Stimulated activated CD4-positive, alpha-beta T cell treated with anti-CD3 and anti-CD28 coated beads, Interleukin-4, amount 100 ng/mL, for 1 hour (primary cell): ENCODE measurements around the gene HNF4A.

Experiments used
- DNase-seq: peaks from one replicate; pipeline ENCODE4 v3.0.0-alpha.2; 2020

Gene HNF4A

DNA sequence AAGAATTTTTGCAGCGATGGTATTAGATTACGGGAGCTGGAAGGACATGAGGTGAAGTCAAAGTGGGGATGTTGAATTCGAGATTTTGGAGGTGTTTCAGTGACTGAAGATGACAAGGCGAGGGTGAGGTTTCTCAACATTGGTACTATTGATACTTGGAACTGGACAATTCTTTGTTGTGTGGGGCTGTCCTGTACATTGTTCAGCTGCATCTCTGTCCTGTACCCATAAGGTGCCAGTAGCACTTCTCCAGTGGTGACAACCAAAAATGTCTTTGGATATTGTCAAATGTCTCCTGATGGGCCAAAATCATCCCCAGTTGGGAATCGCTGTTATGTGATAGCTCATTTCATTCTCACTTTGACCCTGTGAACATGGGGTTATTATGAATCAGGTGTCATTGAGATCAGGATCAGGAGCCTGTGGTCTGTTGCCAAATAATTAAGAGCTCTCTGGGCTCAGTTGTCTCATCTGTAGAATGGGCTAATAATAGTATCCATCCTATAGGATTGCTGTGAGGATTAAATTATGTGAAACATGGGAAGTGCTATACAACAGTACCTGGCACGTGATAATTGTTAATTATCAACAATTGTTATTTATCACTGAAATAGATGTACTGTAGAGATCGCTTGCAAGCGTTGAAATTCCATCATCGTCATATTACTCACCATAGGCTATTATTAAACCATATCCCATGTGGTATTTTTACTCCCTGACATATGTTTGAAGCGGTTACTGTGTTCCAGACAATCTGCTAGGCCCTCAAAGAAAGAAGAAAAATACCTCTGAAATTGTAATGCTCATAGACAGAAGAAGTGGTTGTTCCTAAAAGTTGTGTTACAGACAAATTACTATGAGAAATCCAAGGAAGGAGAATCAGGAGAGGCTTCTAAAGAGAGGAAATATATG lies 71.6 kb downstream of the HNF4A start:
- DNase-seq = no peak

DNA sequence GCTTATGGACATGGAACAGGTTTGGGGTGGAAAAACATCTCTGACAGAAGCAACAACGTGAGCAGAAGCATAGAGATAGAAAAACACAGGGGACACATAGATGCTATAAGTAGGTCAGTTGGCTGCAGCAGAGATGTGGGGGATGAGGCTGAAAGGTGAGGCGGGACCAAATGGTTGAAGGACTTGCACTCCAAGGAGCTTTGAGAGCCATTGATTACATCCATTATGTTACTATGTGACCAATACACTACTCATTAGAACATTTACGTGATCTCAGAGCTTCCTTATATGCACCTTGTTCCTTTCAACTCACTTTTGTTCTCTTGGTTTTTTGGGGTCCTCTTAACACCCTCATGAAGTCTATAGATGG lies 72.3 kb downstream of the HNF4A start:
- DNase-seq = no peak

DNA sequence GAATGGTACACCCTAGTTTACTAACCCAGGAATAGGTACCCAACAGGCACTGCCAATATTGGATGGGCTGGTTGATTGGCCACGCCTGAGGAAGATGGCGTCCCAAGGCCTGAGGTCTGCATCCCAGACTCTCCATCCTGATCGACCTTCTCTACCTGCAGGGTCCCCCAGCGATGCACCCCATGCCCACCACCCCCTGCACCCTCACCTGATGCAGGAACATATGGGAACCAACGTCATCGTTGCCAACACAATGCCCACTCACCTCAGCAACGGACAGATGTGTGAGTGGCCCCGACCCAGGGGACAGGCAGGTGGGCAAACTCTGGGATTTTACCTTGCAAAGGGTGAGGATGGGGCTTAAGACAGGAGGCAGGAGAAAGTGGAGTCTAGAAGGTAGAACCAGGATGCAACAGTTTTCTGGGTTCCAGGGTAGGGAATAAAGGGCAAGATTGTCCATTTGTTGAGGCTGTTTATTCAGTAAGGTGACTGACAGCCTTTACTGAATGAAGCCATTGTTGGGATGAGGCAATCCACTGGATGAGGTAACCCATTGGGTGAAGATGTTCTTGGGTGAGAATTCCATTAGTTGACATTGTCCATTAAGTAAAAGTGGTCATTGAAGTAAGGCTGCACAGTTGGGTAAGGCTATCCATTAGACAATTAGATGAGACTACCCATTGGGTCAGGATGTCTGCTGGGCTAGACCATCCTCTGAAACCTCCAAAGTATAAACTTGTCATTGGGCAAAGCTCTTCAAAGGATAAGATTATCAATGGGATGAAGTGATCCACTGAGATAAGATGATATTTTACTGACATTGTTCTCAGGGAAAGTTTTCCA lies 72.9 kb downstream of the HNF4A start:
- no peak for DNase-seq

DNA sequence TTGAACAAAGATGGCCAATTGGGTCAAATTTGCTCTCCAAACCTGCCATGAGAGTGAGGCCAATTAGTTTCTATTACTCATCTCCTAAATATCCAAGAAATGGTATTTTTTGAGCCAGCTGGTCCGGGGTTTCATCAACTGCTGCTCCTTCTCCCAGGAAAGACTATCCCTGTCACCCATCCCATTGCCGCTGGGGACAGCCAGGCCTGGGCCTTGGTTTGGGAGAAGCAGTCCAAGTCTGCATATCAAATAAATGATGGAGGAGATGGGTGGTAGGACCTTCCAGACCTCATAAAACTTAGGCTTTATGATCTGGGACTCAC lies 73.5 kb downstream of the HNF4A start:
- no peak for DNase-seq

DNA sequence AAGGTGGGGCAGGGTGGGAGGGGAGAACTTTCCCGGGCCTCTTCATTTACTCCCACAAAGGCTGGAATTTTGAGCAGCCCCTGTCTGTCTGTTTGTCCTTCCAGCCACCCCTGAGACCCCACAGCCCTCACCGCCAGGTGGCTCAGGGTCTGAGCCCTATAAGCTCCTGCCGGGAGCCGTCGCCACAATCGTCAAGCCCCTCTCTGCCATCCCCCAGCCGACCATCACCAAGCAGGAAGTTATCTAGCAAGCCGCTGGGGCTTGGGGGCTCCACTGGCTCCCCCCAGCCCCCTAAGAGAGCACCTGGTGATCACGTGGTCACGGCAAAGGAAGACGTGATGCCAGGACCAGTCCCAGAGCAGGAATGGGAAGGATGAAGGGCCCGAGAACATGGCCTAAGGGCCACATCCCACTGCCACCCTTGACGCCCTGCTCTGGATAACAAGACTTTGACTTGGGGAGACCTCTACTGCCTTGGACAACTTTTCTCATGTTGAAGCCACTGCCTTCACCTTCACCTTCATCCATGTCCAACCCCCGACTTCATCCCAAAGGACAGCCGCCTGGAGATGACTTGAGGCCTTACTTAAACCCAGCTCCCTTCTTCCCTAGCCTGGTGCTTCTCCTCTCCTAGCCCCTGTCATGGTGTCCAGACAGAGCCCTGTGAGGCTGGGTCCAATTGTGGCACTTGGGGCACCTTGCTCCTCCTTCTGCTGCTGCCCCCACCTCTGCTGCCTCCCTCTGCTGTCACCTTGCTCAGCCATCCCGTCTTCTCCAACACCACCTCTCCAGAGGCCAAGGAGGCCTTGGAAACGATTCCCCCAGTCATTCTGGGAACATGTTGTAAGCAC lies 74.1 kb downstream of the HNF4A start:
- no peak for DNase-seq

DNA sequence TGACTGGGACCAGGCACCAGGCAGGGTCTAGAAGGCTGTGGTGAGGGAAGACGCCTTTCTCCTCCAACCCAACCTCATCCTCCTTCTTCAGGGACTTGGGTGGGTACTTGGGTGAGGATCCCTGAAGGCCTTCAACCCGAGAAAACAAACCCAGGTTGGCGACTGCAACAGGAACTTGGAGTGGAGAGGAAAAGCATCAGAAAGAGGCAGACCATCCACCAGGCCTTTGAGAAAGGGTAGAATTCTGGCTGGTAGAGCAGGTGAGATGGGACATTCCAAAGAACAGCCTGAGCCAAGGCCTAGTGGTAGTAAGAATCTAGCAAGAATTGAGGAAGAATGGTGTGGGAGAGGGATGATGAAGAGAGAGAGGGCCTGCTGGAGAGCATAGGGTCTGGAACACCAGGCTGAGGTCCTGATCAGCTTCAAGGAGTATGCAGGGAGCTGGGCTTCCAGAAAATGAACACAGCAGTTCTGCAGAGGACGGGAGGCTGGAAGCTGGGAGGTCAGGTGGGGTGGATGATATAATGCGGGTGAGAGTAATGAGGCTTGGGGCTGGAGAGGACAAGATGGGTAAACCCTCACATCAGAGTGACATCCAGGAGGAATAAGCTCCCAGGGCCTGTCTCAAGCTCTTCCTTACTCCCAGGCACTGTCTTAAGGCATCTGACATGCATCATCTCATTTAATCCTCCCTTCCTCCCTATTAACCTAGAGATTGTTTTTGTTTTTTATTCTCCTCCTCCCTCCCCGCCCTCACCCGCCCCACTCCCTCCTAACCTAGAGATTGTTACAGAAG lies 75.0 kb downstream of the HNF4A start:
- no peak for DNase-seq

DNA sequence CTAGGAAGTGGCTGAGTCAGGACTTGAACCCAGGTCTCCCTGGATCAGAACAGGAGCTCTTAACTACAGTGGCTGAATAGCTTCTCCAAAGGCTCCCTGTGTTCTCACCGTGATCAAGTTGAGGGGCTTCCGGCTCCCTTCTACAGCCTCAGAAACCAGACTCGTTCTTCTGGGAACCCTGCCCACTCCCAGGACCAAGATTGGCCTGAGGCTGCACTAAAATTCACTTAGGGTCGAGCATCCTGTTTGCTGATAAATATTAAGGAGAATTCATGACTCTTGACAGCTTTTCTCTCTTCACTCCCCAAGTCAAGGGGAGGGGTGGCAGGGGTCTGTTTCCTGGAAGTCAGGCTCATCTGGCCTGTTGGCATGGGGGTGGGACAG lies 75.6 kb downstream of the HNF4A start:
- no peak for DNase-seq

DNA sequence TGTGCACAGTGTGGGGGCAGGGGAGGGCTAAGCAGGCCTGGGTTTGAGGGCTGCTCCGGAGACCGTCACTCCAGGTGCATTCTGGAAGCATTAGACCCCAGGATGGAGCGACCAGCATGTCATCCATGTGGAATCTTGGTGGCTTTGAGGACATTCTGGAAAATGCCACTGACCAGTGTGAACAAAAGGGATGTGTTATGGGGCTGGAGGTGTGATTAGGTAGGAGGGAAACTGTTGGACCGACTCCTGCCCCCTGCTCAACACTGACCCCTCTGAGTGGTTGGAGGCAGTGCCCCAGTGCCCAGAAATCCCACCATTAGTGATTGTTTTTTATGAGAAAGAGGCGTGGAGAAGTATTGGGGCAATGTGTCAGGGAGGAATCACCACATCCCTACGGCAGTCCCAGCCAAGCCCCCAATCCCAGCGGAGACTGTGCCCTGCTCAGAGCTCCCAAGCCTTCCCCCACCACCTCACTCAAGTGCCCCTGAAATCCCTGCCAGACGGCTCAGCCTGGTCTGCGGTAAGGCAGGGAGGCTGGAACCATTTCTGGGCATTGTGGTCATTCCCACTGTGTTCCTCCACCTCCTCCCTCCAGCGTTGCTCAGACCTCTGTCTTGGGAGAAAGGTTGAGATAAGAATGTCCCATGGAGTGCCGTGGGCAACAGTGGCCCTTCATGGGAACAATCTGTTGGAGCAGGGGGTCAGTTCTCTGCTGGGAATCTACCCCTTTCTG lies 76.2 kb downstream of the HNF4A start:
- no peak for DNase-seq

DNA sequence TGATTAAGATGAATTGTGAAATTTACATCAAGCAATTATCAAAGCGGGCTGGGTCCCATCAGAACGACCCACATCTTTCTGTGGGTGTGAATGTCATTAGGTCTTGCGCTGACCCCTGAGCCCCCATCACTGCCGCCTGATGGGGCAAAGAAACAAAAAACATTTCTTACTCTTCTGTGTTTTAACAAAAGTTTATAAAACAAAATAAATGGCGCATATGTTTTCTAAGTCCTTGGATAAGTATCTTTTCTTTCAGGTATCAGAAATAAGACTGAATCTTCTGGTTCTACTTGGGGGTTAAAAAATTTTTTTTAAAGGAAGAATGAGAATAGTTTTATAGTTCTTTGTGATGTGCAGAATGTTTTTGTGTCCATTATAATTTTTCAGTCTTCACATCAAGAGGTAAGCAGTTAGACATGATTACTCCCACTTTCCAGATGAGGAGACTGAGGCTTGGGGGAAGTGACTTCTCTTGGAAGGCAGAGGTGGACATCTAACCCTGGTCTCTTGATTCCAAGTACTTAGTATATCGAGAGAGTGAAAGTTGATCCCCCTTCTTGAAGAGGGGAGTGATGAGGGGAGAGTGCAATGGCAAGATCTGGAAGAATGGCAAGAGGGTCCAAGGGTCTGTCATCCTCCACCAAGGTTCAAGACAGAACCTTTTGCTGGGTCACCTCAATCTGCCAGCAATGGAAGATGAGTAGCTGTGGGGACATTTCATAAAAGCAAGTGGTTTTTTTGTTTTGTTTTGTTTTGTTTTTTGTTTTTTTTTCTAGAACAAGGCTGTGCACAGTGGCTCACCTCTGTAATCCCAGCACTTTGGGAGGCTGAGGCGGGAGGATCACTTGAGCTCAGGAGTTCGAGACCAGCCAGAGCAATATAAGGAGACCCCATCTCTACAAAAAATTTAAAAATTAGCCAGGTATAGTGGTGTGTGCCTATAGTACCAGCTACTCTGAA lies 77.4 kb downstream of the HNF4A start:
- DNase-seq = no peak

DNA sequence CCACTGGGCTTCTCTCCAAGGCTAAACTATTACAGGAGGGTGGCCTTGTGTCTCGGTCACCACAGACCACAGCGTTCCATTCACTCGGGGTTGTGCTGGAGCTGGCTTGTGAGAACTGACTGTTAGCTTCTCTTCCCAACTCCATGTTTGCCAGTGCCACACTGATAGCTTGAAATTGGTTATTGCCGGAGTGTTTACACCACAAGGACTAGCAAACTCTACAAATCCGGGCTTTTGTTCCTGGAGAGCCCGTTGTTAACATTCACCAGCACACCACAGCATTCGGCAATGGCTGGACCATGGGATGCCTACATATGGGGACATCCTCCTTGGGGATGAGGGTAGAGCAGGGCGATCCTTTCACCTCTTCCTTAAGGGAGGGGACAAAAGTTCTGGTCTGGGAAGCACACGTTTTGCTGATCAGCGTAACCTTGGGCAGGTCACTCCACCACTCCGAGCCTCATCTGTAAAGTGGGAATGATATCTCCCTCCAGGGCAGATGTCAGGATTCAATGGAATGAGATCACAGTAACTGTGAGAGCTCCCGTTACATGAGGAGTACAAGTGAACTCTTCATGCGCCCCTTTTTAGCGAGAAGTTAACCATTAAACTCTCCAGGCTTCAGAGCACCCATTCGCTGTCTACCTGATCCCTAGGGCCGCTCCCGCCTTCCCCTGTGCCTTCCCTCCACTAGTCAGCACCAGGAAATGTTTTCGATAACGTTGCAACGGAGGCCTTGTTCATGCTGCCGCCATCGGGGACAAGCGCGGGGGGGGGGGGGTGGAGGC lies 78.4 kb downstream of the HNF4A start:
- DNase-seq = no peak

DNA sequence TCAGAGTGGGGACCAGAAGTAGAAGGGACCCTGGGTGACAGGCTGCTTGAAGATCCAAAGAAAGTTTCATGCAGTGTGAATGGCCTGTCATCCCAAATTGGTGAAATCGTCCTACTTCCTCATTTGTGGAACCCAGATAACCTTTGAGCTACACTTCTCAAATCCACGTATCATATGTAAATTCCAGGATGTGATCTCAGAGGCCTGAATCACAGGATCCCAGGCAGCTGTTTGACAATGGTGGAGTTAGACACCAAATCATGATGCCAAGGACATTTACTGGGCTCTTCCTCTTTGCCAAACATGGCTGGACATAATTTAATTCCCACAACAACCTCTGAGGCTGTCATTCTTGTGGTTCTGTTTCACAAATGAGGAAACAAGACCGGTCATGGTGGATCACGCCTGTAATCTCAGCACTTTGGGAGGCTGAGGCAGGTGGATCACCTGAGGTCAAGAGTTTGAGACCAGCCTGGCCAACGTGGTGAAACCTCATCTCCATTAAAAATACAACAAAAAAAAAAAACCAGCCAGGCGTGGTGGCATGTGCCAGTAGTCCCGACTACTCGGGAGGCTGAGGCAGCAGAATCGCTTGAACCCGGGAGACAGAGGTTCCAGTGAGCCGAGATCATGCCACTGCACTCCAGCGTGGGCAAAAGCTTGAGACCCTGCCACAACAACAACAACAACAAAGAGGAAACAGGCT lies 80.3 kb downstream of the HNF4A start:
- DNase-seq = no peak

DNA sequence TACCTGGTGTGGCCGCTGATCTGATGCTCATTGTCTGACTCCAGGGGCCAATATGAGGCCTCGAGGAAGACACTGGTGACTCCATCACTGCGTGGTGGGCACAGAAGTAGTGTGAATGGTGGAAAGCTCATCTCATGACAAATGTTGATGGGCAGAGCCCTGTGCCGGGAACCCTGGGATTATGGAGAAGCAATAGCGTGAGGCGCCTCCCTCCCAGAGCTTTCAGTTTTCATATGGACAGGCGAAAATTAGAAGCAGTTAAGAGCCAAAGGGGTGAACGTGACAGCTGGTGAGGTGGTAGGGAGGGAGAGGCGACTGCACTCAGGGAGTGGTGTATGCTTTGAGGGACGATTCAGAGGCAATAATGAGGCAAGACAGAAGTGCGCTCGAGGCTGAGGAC lies 80.9 kb downstream of the HNF4A start:
- DNase-seq = no peak

DNA sequence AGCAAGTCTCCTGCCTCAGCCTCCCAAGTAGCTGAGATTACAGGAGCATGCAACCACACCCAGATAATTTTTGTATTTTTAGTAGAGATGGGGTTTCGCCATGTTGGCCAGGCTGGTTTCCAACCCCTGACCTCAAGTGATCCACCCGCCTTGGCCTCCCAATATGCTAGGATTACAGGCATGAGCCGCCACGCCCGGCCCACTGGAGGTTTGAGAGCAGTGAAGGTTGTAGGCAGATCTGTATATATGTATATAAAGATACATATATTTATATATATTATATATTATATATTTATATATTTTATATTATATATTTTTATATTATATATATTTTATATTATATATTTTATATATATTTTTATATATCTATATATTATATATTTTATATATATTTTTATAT lies 82.0 kb downstream of the HNF4A start:
- DNase-seq = no peak

DNA sequence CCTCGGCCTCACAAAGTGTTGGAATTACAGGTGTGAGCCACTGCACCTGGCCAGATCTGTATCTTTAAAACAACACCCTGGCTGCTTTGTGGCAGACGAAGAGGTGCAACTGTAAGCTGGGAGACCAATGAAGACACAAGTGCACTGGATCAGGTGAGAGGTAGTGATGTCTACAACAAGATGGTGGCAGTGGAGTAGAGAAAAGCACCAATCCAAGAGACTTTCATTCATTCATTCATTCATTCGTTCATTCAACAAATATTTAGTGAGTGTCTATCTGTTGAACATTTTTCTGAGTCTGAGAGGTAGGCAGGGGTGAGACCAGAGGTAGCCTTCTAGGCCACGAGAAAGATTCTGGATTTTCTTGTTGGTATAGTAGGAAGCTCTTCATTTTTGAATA lies 83.3 kb downstream of the HNF4A start:
- DNase-seq = no peak

DNA sequence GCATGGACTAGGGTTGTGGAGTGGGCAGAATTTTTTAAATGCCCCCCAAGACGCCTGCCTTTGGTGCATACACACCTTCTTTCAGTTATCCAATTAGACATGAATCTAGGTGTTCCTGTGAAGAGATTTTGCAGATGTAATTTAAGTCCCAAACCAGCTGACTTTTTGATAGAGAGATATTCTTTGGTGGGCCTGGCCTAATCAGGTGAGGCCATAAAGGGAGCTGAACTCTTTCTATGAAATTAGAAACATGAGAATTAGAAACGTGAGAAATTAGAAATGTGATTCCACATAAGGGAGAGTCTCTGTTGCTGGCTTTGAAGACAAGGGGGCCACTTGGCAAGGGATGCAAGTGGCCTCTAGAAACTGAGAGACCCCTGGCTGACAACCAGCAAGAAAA lies 83.8 kb downstream of the HNF4A start:
- no peak for DNase-seq

DNA sequence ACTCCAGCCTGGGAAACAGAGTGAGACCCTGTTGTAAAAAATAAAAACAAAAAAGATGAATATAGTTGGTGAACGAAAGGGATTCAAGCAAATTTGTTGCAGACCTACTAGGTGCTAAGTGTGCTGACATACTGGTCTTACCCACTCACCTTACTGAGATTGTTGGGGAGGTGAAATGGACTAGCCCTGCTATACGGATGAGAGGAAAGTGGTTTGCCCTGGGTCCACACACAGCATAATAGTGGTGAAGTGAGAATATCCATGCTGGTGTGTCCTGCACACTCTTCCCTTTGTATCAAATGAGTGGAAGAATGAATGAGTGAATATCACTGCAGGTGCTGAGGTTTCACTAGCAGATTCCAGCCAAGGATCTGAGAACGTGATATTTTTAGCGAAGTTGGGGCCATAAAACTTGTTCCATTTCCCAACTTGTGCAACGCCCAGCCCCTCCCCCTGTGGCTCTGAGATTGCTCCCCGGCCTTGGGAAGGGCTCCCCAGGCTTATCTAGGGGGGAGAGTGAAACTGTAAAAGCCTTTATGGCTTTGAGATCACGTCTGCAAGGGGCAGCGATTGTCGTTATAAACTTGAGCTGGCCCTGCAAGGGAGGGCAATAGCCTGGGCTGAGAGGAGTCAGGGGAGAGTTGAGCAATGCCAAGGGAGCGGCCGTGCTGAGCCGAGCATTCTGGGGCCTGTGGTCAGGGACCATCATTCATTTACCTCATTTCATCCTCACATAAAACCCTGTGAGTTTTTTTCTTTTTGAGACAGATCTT lies 87.0 kb downstream of the HNF4A start:
- no peak for DNase-seq

DNA sequence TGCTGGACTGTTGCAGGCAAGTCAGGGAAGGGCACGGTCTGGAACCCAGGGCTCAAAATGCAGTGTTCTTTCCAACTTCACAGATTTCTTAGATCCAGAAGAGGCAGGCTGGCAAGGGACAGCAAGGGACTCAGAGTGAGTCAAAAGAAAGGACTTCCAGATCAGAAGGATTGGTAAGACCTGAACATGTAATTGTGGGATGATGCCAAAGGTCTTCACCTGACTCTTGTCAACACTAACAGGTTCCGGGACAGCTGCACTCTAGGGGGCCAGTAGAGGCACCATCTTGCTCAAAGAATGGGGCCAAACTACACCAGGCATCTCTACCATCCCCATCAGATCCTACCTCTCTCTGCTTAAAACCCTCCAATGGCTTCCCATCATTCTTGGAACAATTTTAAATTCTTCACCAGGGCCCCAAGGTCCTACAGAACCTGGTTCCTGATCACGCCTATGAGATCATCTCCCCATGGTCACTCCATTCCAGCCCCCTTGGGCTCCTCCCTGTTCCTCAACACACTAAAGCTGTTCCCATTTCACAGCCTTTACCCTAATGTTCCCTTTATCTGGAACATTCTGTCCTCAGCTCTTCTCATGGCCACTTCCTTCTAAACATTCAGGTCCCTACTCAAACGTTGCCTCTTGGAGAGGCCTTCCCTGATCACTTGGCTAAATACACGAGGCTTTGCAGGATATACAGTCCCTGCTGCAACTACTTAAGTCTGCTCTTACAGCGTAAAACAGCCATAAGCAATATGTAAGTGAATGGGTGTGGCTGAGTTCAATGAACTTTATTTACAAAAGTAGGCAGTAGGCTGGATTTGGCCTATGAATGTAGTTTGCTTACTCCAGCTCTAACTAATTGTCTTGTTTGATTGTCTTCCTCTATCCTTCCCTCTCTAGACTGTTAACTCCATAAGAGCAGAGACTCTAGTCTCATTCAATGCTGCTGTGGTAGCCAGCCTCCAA lies 90.5 kb downstream of the HNF4A start:
- DNase-seq = no peak
